Measurements from ENCODE around the gene SUPT5H.
A peak's percentile ranks its signal among the peaks of the same experiment; 100 is the strongest.

The SUPT5H gene

GRCh38 chr19:39445196-39446111, at the start of gene SUPT5H:
SUPT5H (plus strand) TSS chr19:39445582; CDS start chr19:39445891, 309 bp downstream.
- peak; percentile 98 for DNase-seq

GRCh38 chr19:39397360-39398296, 47.8 kb upstream of the SUPT5H start:
- peak; percentile 93 for DNase-seq

GRCh38 chr19:39398297-39398864, 47.0 kb upstream of the SUPT5H start:
- DNase-seq = peak; percentile 44

DNA sequence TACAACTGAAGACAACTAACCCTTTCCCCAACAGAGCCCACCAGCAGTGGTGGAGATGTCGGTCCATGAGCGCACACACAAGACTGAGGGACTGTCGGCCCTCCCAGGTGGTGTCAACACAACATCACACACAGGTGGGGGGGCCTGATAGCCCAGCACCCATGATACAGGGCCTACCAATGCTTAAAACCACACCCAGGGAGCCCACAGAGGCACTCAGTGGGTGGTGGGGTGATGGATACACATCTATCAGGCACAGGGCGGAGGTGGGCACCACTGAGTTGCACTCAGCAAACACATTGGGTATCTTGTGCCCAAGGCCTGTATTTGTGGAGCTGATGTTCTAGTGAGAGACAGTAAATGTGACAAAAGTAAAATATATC, 45.7 kb upstream of the SUPT5H start:
- DNase-seq = no peak

- DNase-seq = no peak
These were observed 45.3 kb upstream of the SUPT5H start for GRCh38 chr19:39400061-39400460.

DNA sequence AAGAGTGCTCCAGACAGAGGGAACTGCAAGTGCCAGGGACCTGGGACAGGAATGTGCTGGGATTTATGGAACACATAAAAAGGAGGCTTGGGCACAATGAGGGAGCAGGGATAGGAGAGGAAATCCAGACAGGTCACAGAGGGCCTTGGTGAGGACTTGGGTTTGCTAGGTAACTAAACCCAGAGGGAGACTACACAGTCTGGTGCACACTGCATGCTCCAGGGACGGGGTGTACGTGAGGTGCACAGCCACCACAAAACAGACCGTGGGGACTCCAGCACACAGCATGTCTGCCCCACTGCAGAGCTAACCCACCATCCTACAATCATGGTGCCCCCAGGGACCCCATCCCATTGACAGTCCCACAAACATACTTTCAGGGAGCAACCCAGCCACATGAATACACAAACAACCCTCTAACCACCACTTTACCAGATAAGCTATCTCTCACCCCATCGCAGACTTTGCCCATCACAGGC, 44.3 kb upstream of the SUPT5H start:
- no peak for DNase-seq

DNA sequence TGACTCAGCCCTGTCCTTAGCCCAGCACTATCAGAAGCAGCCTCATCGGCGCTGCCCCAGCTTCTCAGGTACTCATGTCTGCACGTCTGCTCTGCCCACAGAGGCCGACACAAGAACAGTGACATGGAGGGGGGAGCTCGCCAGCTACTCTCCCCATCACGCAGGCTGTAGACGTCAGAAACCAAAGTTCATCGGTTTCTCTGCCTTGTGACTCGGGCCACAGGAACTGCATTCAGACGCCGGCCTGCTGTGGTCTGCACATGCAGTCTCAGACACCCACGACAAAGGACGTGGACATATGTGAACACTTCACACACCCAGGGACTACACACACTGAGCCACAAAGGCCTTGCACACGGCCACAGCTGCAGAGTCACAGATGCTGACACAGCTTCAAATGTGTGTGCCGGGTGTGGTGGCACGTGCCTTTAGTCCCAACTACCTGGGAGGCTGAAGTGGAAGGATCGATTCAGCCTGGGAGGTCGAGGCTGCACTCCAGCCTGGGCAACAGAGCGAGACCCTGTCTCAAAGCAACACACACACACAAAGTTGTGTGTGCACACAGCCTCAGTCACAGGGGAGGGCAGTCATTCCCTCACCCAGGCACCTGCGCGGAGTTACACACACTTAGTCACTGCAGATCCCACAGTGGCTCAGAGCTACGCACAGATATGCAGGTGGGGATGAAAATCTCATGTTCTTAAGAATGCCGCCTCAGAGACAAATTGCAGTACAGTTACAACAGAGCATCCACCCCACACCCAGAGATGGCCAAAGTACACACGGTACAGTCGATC, 43.6 kb upstream of the SUPT5H start:
- DNase-seq = peak; percentile 75

DNA sequence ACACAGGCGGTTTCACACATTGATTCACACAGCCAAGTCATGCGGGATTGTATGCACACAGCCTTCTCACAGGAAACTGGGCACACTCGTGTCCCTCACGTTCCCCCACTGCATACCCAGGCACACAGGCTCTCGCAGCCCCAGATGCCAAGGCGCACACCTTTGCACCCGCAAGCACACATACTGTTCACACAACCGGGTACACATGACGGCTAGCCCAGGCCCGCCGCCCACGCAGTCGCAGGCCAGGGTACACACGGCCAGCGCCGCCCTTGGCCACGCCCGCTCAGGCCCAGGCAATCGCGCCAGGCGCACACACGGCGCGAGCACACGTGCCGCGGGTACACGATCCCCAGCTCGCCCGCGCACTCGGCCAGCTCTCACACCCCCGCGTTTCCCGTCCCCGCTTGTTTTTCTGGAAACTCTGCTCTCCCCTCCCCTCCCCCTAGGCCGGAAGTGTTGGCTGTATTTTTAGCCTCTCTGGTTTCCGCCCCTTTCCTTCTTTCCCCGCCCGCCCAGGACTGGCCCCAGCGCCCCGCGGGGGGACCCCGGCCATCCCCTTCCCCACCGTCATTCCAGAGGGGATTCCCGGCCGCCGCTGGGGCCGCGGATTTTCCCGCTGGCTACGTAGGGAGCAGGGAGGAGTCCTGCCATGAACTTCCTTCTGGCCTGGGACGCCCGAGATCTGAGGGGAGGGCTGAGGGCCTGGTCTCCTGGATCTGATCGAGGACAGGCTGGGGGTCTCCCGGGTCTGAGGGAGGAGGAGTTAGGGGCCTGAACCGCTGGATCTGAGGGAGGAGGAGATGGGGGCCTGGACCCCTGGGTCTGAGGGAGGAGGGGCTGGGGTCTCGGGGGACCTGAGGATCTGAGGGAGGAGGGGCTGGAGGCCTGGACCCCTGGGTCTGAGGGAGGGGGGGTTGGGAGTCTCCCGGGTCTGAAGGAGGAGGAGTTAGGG, 42.8 kb upstream of the SUPT5H start:
- peak; percentile 77 for DNase-seq

DNA sequence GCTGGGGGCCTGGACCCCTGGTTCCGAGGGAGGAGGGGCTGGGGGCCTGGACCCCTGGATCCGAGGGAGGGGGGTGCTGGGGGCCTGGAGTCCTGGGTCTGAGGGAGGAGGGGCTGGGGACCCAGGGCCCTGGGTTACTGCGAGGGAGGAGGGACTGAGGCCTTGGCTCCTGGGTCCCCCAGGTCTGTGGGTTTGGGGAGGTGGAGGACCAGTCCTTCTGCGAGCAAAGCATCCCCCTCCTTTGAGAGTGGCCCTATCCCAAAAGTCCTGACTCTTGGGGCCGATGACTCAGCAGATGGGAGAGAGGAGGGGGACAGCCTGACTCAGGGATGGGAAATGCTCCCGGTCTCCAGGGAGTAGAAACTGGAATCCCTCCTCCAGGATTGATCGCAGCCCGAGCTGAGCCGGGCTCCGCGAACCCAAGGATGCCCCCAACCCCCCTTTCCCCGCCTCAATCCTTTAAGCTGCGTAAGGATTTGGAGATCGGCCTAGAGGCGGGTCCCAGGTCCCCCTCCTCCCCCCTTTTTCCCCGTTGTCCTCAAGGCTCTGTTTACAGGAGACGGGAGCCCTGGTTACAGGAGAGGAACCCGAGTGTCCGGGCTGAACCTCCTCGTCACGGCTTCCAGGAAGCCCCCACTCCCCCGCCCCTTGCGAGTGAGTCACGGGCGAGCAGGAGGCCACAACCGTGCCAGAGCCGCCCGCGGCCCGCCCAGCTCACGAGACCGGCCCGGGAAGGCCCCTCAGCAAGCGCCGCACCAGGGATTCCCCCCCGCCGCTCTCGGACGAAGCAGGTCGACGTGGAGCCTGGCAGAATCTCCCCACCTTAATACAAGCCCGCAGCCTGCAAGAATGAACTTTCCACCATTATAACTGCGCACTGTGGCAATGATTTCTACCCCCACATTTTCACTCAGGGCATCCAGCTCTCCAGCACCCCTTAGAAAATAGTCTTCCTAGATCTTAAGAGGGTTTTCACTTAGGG, 41.8 kb upstream of the SUPT5H start:
- DNase-seq = peak; percentile 94

DNA sequence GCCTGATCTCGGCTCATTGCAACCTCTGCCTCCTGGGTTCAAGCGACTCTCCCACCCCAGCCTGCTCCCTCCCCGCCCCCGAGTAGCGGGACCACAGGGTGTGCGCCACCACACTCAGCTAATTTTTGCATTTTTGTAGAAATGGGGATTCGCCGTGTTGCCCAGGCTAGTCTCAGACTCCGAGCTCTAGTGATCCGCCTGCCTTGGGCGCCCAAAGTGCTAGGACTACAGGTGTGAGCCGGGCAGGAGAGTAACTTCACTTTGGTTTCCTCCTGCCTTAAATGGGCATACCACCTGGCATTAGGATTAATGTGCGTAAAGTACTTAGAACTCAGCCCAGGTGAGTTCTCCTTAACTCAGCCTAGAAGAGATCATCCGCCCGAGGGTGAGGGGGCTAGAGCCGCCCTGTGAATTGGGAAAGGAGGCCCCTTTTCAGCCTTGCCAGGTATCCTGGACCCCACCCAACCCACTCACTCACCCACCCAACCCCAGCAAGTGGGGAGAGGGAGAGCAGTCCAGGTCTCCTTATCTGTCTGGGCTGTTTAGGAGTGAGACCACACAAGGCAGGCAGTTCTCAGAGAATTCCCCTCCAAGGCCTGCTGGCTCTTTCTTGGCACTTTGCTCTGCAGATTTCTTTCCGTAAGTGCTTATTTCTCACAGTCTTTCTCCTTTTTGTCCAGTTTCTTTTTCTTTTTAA, 40.0 kb upstream of the SUPT5H start:
- DNase-seq = no peak

DNA sequence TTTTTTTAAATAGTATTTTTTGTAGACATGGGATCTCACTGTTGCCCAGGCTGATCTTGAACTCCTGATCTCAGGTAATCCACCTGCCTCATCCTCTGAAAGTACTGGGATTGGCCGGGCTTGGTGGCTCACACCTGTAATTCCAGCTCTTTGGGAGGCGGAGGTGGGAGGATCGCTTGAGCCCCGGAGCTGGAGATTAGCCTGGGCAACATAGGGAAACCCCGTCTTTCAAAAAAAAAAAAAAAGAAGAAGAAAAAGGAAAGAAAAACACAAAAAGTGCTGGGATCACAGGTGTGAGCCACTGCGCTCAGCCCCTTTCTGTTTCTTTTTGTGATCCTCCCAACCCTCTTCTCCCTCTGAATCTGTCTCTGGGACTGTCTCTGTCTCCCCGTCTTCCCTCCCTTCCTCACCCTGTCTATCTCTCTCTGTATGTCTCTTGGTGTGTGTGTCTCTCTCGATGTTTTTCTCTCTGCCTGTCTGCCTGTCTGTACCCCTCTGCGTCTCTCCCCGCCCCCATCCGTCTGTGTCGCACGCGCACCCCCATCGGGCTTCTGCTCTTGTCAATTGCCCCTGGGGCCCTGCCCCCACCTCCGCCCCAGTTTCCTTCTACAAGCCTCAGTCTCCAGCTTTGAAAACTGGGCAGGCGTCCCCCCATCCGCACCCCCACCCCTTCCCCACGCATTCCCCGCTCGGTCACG, 39.3 kb upstream of the SUPT5H start:
- DNase-seq = peak; percentile 87

DNA sequence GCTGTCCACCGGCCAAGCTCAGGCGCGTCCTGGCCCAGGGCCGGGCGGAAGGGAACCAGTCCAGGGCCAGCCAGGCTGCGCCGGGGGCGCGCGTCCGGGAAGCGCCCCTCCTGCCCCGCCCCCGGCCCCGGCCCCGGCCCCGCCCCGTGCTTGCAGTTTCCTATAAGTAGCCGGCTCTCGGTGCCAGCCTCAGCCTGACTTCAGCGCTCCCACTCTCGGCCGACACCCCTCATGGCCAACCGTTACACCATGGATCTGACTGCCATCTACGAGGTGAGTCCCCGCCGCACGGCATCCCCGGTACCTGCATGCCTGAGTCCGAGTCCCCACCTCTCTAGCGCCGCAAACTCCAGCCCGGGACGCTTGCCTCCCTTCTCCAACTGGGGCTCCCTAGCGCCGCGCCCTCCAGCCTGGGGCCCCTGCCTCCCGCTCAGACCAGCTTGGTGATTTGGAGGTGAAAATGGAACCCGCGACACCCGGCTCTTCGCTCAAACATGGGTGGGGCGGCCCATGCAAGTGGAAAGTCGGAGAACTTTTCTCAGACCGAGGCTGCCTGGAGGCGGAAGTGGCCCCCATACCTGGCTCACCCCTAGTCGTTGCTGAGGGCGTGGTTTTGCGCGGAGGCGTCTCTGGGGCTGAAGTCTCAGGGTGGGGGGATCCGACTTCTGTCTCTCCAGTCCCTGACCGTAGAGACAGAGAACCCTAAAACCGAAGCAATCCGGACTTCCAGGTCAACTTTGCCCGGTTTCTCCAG, 38.5 kb upstream of the SUPT5H start, which contains the start of gene ZFP36:
Gene ZFP36, plus strand, starts transcription at position 192 of the 754 bp plus-strand sequence. Its CDS starts 58 bp downstream, at position 250.
- peak; percentile 80 for DNase-seq

- DNase-seq = no peak
These were observed 38.0 kb upstream of the SUPT5H start for GRCh38 chr19:39407410-39407659.

GRCh38 chr19:39407660-39408391, 37.6 kb upstream of the SUPT5H start:
- DNase-seq = peak; percentile 60

GRCh38 chr19:39408392-39409207, 36.8 kb upstream of the SUPT5H start:
- DNase-seq = no peak
